ENCODE data around the gene SLC7A4. TPM values are rescaled to one million over a fixed set of nuclear protein-coding genes. Genes with fewer than 3 reads are reported as not detected.
"Not testable (repeated sequence)": the region's sequence is repeated elsewhere in the genome, so short reads cannot be mapped to it uniquely, and the experiment has no call there.

SLC7A4 gene
- total RNA-seq, 1 donor from 2014 or later: not detected

DNA sequence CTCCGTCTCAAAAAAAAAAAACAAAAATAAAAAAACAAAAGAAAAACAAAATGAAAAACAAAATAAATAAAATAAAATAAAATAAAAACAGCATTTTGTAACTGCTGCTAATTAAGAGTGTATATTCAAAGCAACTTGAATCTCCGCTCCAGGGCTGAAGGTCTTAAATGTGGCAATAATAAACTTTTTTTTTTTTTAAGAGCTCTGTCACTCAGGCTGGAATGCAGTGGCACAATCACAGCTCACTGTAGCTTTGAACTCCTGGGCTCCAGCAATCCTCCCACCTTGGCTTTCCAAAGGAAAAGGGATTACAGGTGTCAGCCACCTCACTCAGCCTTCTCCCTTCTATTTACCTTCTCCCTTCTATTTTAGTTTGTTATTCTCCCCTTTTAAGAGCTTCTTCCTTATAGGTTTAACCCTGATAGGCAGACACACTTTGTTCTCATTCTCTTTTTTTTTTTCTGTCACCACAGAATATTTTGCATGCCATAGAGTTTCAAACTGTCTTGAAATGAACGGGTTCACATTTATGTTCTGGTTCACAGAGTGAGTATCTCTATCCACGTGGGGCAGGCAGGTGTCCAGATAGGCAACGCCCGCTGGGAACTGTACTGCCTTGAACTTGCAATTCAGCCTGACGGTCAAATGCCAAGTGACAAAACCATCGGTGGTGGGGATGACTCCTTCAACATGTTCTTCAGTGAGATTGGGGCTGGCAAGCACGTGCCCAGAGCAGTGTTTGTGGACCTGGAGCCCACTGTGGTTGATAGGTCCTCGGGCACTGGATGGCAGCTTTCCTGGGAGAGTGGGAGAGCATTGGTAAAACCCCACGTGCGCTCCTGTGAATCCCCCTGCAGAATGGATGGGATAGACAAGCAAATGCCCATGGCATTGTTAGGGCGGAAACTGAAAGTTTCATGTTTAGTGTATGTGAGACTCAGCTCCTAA lies 32.8 kb upstream of the SLC7A4 start:
- DNase-seq (ENCODE audit: extremely low read depth, low read depth, low spot score): no peak

DNA sequence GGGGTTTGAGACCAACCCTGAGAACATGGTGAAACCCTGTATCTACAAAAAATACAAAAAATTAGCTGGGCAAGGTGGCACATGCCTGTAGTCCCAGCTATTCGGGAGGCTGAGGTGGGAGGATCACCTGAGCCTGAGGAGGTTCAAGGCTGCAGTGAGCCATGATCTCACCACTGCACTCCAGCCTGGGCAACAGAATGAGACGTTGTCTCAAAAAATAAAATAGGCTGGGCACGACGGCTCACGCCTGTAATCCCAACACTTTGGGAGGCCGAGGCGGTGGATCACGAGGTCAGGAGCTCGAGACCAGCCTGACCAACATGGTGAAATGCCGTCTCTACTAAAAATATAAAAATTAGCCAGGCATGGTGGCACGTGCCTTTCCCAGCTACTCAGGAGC lies 32.1 kb upstream of the SLC7A4 start:
- not testable (repeated sequence) for DNase-seq (ENCODE audit: extremely low read depth, low read depth, low spot score)

GRCh38 chr22:21061660-21062321 lies 29.4 kb upstream of the SLC7A4 start:
- DNase-seq (ENCODE audit: extremely low read depth, low read depth, low spot score): not testable (repeated sequence)

GRCh38 chr22:21060363-21060762 lies 28.0 kb upstream of the SLC7A4 start:
- DNase-seq (ENCODE audit: extremely low read depth, low read depth, low spot score): not testable (repeated sequence)

DNA sequence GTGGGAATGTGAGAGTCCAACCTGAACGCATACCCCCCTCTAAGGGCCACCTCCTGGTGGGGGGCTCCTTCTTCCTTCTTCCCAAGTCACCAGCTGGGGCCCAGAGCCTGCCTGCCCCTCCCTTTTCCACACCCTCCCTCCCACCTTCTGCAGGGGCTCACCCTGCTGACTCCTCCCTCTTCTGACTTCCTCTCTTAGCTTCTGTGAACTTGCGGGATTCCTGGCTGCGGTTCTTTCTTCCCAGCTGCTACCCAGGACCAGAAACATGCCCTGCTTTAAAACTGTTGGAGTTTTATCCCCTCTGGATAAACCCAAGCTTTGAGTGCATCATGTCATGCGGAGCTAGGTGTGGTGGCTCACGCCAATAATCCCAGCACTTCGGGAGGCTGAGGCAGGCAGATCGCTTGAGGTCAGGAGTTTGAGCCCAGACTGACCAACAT lies 23.5 kb upstream of the SLC7A4 start:
- no peak for DNase-seq (ENCODE audit: extremely low read depth, low read depth, low spot score)

- DNase-seq (ENCODE audit: extremely low read depth, low read depth, low spot score): no peak
These were observed 23.1 kb upstream of the SLC7A4 start for GRCh38 chr22:21055564-21055834.

DNA sequence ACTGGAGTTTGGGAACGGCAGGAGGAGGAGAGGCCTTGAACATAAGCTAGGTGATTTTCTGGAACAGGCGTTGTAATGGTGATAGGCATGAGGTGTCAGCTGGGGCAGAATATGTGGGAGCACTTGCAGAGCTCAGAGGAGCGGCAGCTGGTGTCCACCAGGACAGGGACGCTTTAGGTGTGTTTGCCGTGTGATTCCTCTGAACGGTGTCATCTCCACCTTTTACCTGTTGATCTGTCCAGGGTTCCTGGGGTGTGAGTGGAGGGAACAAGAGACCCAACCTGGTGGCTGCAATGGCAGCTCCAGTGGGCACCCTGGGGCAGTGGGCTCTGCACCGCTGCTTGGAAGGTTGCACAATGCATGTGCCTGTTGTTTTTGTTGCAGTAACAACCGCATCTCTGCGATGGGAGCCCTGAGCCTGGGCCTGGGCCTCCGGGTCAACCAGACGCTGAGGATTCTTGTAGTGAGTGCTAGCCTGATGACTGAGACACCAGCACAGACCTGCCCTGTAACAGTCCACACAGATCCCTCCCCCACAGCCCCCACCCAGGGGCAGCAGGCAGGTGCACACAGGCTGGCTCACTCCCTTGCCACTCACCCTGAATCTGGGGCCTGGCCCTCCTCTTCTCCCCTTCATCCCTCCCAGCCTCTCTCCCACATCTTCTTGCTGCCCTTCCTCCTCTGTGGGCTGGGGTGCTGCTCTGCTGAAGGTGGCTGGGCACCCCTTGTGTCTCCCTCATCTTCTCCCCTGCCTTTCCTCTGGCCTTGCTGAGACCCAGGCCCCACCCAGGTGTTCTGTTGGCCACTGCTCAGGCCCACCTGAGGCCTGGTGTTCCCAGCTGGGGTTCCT lies 22.6 kb upstream of the SLC7A4 start:
- DNase-seq (ENCODE audit: extremely low read depth, low read depth, low spot score): no peak

DNA sequence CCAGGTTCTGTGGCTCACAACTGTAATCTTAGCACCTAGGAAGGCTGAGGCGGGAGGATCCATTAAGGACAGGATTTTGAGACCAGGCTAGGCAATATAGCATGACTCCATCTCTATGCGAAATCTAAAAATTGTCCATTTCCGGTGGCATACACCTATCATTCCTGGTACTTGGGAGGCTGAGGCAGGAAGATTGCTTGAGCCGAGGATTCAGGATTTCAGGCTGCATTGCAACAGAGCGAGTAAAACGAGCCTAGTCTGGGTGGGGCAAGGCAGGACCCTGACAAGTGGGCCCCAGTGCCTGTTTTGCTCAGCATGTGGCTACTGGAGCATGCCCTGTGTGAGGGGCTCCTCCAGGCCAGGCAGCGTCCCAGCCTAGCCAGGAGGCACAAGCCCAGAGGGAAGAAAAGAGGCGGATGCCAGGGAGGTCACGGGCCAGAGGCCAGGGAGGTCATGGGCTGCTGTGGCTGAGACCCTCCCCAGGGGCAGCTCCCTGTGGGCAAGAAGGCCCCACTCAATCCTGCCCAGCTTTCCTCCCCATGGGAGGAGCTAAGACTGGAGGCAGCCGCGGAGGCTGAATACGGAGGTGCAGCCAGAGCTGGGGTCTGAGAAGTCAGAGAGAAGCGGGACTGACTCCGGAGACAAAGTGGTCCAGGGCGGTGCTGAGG lies 21.8 kb upstream of the SLC7A4 start:
- no peak for DNase-seq (ENCODE audit: extremely low read depth, low read depth, low spot score)

DNA sequence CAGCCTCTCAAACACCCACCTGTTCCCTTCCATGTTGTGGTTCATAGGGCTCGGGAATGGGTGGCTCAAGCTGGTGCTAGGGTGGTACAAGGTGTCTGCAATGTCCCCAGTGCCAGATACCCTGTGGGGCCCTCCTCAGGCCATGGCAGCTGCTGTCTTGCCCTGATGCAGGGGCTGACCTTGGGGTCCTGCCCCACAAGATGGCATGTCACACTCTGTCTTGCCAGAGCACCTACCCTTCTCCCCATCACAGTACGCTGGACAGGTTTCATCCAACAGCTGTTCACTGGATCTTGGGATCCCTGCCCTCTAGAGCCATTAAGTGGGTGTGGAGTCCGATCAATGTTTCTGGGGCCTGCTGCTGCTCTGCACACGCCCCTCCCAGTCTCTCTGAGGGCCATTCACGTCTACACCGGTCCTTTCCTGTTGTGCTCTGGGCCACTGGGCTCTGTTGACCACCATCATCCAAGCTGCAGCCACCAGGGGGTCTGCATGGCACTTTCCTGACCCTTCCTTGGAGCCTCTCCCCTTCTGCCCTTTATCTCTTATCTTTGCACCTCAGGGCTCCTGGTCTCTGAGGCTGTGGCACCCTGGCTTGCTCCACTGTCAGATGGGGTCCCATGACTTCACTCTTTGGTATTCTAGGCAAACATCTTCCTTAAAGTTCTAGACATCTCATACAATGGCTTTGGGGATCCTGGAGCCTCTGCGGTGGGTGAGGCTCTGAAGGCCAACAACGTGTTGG lies 20.5 kb upstream of the SLC7A4 start:
- no peak for DNase-seq (ENCODE audit: extremely low read depth, low read depth, low spot score)

DNA sequence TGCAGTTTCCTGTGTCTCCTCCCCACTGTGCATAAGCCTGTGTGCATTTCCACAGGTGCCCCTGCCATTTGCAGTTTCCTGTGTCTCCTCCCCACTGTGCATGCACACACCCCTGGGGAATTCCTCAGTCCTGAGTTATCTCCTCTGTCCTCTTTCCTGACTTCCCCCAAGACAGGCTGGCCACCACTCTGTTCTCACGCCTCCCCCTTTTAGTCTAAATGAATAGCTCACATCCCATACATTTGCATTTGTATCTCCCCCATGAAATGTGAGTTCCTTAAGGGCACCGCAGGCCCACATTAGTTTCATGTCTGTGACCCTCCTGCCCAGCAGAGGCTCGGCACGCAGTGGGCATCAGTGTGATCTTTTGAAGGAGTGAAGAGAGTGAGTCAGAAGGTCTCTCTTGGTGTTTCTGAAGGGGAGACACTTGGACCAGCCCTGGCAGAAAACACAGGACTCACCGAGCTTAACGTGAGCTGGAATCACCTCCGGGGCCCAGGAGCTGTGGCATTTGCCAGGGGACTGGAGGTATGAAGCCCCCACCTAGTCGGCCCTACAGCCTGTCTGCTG lies 19.6 kb upstream of the SLC7A4 start:
- no peak for DNase-seq (ENCODE audit: extremely low read depth, low read depth, low spot score)

- no peak for DNase-seq (ENCODE audit: extremely low read depth, low read depth, low spot score)
These were observed 18.9 kb upstream of the SLC7A4 start for GRCh38 chr22:21051145-21051830.

DNA sequence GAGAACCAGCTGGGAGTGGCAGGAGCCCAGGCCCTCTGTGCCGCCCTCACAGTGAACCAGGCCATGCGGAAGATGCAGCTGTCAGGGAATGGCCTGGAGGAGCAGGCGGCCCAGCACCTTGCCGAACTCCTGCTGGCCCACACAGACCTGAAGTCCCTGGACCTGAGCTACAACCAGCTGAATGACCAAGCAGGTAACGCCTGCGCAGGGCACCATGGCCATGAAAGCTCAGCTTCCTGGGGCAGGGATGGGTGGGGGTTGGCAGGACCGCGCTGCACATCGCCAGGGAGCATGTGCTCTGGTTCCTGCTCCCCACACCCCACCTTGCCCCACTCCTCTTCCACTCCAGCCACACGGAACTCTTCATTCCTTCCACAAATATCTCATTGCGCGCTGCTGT lies 16.6 kb upstream of the SLC7A4 start:
- DNase-seq (ENCODE audit: extremely low read depth, low read depth, low spot score): not testable (repeated sequence)

GRCh38 chr22:21048448-21048847 lies 16.1 kb upstream of the SLC7A4 start:
- DNase-seq (ENCODE audit: extremely low read depth, low read depth, low spot score): not testable (repeated sequence)

GRCh38 chr22:21047730-21048129 lies 15.4 kb upstream of the SLC7A4 start:
- DNase-seq (ENCODE audit: extremely low read depth, low read depth, low spot score): no peak

GRCh38 chr22:21047035-21047661 lies 14.8 kb upstream of the SLC7A4 start:
- DNase-seq (ENCODE audit: extremely low read depth, low read depth, low spot score): no peak

DNA sequence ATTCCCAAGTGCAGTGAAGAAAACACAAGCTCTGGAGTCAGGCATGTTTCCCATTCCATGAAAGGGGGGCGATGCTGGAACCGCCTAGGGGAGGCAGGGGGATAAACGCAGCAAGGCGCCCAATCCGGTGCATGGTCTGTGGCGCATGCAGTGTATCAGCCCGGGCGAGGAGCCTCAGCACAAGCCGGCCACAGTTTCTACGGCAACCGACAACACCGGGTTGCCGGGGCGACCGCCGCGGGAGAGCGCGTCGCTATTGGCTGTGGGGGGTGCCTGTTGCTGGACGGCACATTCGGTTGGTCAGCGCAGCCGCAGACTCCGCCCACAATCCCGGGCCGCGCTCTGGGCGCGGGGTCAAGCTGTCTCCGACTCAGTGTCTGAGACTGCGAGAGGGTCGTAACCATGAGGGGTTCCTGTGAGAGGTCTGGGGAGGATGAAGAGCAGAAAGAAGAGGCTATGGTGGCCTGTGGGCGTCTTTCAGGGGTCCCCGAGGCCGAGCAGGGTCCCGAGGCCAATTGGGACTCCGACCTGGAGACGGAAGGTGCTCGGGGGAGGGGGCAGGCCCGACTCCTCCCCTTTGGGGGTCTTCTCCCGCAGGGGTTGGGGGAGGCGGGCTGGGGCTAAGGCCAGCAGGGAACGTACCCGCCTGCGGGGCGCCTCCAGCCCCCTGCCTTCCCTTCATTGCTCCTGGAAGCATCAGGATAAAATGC lies 13.4 kb upstream of the SLC7A4 start, which contains the start of gene LRRC74B:
Gene LRRC74B, plus strand, starts transcription at position 362 of the 710 bp plus-strand sequence. Its CDS starts 41 bp downstream, at position 403.
- DNase-seq (ENCODE audit: extremely low read depth, low read depth, low spot score): peak; percentile 20

DNA sequence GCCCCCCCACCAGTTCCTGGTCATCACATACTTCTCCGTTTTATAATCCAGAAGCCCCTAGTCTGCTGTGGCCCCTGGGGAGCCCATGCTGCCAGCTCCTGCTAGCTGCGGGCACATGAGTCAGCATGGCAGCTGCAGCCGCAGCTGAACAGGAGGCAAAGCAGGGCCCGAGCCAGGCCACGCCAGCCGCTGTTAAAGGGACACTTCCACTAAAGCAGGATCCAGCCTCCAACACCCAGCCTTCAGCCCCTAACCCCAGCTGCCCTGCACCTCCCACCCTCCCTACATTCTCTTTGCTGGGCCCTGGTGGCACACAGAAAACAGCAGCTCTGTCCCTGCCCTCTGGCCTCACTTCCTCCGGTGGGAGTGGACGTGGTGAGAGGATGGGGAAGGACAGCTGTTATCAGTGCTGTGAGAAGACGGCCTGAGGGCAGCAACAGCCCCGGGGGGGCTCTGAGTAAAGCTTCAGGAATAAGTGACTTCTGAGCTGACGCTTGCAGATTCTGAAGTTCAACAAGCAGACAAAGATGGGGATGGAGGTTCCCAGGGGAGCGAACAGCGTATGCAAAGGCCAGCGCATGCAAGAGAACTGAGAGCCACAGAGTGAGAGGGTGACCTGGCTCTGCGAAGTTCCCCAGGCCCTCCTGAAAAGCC lies 12.7 kb upstream of the SLC7A4 start:
- no peak for DNase-seq (ENCODE audit: extremely low read depth, low read depth, low spot score)

Data from glomerular endothelial cell (primary cell).